HepG2 (cell line): ENCODE measurements around the gene PCDHGB3. TPM values are rescaled to one million over a fixed set of nuclear protein-coding genes. Genes with fewer than 3 reads are reported as not detected.

Experiments
- ARID5B ChIP-seq: IDR thresholded peaks from 2 replicates; pipeline ENCODE4 v1.4.0; 2020; ENCODE audit warnings: mild to moderate bottlenecking, missing genetic modification reagents
- KAT7 ChIP-seq: IDR thresholded peaks from 2 replicates; pipeline ENCODE4 v1.6.1; 2018; ENCODE audit warnings: borderline replicate concordance, missing compliant biosample characterization
- KAT8 ChIP-seq: IDR thresholded peaks from 2 replicates; pipeline ENCODE4 v1.6.1; 2016; ENCODE audit warnings: missing genetic modification reagents, missing compliant biosample characterization
- KDM2A ChIP-seq: sonication (generic); formaldehyde crosslinking; IDR thresholded peaks from 2 replicates; pipeline ENCODE4 v1.4.0; 2020; ENCODE audit warnings: low read depth, missing genetic modification reagents, borderline replicate concordance
- KMT2B ChIP-seq: IDR thresholded peaks from 2 replicates; pipeline ENCODE4 v1.6.1; 2016; ENCODE audit warnings: missing genetic modification reagents, missing compliant biosample characterization
- MAFF ChIP-seq: IDR thresholded peaks from 2 replicates; pipeline ENCODE4 v1.6.1; 2011; ENCODE audit warnings: low read depth, low read length, improper control_type of control experiment
- MAFK ChIP-seq, 2 experiments: IDR thresholded peaks in 1 of 2; conservative IDR thresholded peaks in 1 of 2; 2 replicates each; pipeline ENCODE4 v1.6.1; 2011; ENCODE audit warnings: improper control_type of control experiment in 2 of 2, low read length in 2 of 2
- NFE2L1 ChIP-seq: sonication (generic); formaldehyde crosslinking; IDR thresholded peaks from 2 replicates; pipeline ENCODE4 v1.4.0; 2020; ENCODE audit warnings: missing genetic modification reagents, mild to moderate bottlenecking, borderline replicate concordance
- NFKB2 ChIP-seq: sonication (generic); formaldehyde crosslinking; IDR thresholded peaks from 2 replicates; pipeline ENCODE4 v1.4.0; 2020; ENCODE audit warnings: missing genetic modification reagents, borderline replicate concordance
- REXO4 ChIP-seq: sonication (generic); formaldehyde crosslinking; IDR thresholded peaks from 2 replicates; pipeline ENCODE4 v1.8.0; 2022; ENCODE audit warnings: missing genetic modification reagents, mild to moderate bottlenecking, borderline replicate concordance
- SMC3 ChIP-seq: IDR thresholded peaks from 2 replicates; pipeline ENCODE4 v1.6.1; 2011; ENCODE audit warnings: low read length, improper control_type of control experiment
- SP4 ChIP-seq: sonication (generic); formaldehyde crosslinking; IDR thresholded peaks from 2 replicates; pipeline ENCODE4 v1.8.1; 2023; ENCODE audit warnings: mild to moderate bottlenecking, missing genetic modification reagents
- STAG1 ChIP-seq: sonication (generic); formaldehyde crosslinking; IDR thresholded peaks from 2 replicates; pipeline ENCODE4 v1.4.0; 2020; ENCODE audit warnings: missing genetic modification reagents
- TCF12 ChIP-seq, 2 experiments: fragments of 450-650 bp in 1 of 2; sonication (generic) in 1 of 2; formaldehyde crosslinking in 1 of 2; IDR thresholded peaks; 2 replicates each; pipeline versions ENCODE4 v1.6.1 to v1.8.0; 2017 to 2022; ENCODE audit warnings: antibody characterized with exemption in 1 of 2, mild to moderate bottlenecking in 1 of 2, missing genetic modification reagents in 1 of 2, moderate library complexity in 1 of 2
- TOPORS ChIP-seq: sonication (generic); formaldehyde crosslinking; IDR thresholded peaks from 2 replicates; pipeline ENCODE4 v1.8.0; 2023; ENCODE audit warnings: mild to moderate bottlenecking, missing genetic modification reagents
- XRCC5 ChIP-seq: fragments of 200-400 bp; formaldehyde crosslinking; optimal IDR thresholded peaks from 2 replicates; pipeline ENCODE3; 2017; ENCODE audit warnings: mild to moderate bottlenecking, low read length
- ZBTB7B ChIP-seq: sonication (generic); formaldehyde crosslinking; IDR thresholded peaks from 2 replicates; pipeline ENCODE4 v1.4.0; 2020; ENCODE audit warnings: missing genetic modification reagents
- ZMYM4 ChIP-seq: sonication (generic); formaldehyde crosslinking; IDR thresholded peaks from 2 replicates; pipeline ENCODE4 v1.8.1; 2023; ENCODE audit warnings: mild to moderate bottlenecking, missing genetic modification reagents
- ZNF605 ChIP-seq: sonication (generic); formaldehyde crosslinking; IDR thresholded peaks from 2 replicates; pipeline ENCODE4 v1.8.0; 2022; ENCODE audit warnings: mild to moderate bottlenecking, missing genetic modification reagents
- polyA plus RNA-seq, 8 experiments: library from polyadenylated mRNA; depleted of rRNA in 3 of 8; stranded (reverse) in 7 of 8; unstranded in 1 of 8; fragments of >200 nt; fragmentation: Illumina TruSeq in 4 of 8; extraction: Trizol in 4 of 8; gene quantifications; 2 replicates each; pipeline versions ENCODE4 v1.2.1 to v1.2.3, GENCODE V29; 2011 to 2016; ENCODE audit warnings: low read depth in 4 of 8, missing spikeins in 1 of 8, mixed read lengths in 1 of 8; ENCODE audit not compliant: insufficient read depth in 1 of 8
- total RNA-seq, 5 experiments: library from RNA; depleted of rRNA; stranded (reverse); fragments of >200 nt; fragmentation: Illumina TruSeq; extraction: Trizol; gene quantifications; 2 replicates each; pipeline ENCODE4 v1.2.3, GENCODE V29; 2016; ENCODE audit warnings: low read depth in 1 of 5
- TF ChIP-seq, protein P1 (sequence below): sonication (generic); formaldehyde crosslinking; IDR thresholded peaks from 2 replicates; pipeline ENCODE4 v1.5.0; 2020; ENCODE audit warnings: mild to moderate bottlenecking, missing genetic modification reagents, moderate library complexity

PCDHGB3 gene
- total and polyA plus RNA-seq, 2 of the 13 experiments (the other 11 are each of a cell fraction or from before 2014, with no cell fraction given) = 0.40 to 0.44 TPM

DNA sequence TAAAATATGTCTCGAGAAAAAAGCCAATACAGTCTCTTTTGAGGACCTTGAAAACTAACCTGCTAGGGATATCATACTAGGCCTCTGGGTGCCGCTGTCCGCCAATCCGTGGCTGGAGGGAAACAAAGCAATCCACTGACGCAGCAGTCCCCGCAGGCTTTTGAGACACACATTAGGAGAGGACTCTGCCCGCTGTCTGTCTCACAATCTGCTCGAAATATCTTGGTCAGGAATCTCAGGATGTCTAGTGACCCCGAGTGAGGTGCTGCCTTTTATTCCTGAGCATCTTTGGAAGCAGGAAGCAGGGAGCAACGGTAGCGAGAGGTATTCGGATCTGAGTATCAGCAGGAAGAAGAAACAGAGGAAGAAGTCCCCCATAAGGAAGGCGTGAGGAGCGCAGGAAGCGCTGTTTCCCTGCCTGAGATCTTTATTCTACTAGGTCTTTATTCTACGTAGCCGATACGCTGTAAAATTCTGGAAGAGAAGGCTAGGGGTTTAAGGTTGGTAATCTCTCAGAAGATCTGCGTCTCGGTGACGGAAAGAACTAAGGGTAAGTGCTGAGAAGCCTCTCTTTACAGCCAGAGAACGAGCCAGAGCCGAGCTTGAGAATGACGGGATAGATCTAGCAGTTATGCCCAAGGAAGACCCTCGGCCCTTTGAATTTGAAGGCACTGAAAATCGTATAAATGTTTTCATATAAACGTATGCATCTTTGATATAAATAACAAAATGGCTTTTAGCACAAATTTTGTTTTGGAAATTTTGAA is 43.8 kb upstream of the PCDHGB3 start (continued):
- TF ChIP-seq ARID5B (CRISPR knock-in tag) = peak; percentile 38; the same call in 1 of the 2 replicates
- peak; percentile 48 for TF ChIP-seq XRCC5
- no peak for TF ChIP-seq TOPORS (CRISPR knock-in tag)
- peak; percentile 40 for TF ChIP-seq STAG1 (CRISPR knock-in tag)
- 0 out of 2 replicates have a peak, but pooled peaks have one; percentile 13 for TF ChIP-seq ZMYM4 (CRISPR knock-in tag)
- TF ChIP-seq KAT7 (CRISPR knock-in tag) = 0 out of 2 replicates have a peak, but pooled peaks have one; percentile 35
- TF ChIP-seq TCF12 (IDR thresholded peaks at IDR 0.05) = no peak
- TF ChIP-seq TCF12 (CRISPR knock-in tag; IDR thresholded peaks at IDR 0.05) = no peak
- no peak for TF ChIP-seq NFE2L1 (CRISPR knock-in tag)
- TF ChIP-seq ZBTB7B (CRISPR knock-in tag) = 0 out of 2 replicates have a peak, but pooled peaks have one; percentile 20
- no peak for TF ChIP-seq KMT2B (CRISPR knock-in tag)
- TF ChIP-seq SP4 (CRISPR knock-in tag) = peak; percentile 34; the same call in 1 of the 2 replicates
- TF ChIP-seq, protein P1, sequence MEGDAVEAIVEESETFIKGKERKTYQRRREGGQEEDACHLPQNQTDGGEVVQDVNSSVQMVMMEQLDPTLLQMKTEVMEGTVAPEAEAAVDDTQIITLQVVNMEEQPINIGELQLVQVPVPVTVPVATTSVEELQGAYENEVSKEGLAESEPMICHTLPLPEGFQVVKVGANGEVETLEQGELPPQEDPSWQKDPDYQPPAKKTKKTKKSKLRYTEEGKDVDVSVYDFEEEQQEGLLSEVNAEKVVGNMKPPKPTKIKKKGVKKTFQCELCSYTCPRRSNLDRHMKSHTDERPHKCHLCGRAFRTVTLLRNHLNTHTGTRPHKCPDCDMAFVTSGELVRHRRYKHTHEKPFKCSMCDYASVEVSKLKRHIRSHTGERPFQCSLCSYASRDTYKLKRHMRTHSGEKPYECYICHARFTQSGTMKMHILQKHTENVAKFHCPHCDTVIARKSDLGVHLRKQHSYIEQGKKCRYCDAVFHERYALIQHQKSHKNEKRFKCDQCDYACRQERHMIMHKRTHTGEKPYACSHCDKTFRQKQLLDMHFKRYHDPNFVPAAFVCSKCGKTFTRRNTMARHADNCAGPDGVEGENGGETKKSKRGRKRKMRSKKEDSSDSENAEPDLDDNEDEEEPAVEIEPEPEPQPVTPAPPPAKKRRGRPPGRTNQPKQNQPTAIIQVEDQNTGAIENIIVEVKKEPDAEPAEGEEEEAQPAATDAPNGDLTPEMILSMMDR (CRISPR knock-in tag) = peak; percentile 77
- peak; percentile 35; the same call in 1 of the 2 replicates for TF ChIP-seq MAFF
- TF ChIP-seq MAFK (conservative IDR thresholded peaks at IDR 0.05 in 1 of 2, IDR thresholded peaks at IDR 0.05 in 1 of 2; ENCODE audit: low read length in 2 of 2) = 0 out of 4 replicates have a peak, but pooled peaks of 1 of the 2 experiments have one; percentile 21
- TF ChIP-seq KAT8 (CRISPR knock-in tag) = 0 out of 2 replicates have a peak, but pooled peaks have one; percentile 20
- TF ChIP-seq ZNF605 (CRISPR knock-in tag) = peak; percentile 26; the same call in 1 of the 2 replicates
- peak; percentile 30; the same call in 1 of the 2 replicates for TF ChIP-seq SMC3
- TF ChIP-seq KDM2A (CRISPR knock-in tag) = peak; percentile 21; the same call in 1 of the 2 replicates
- no peak for TF ChIP-seq REXO4
- no peak for TF ChIP-seq NFKB2 (CRISPR knock-in tag)
